Brain microvascular endothelial cell (primary cell): Measurements from ENCODE around the gene SPATA9.

ENCODE experiments used
- DNase-seq: peaks from one replicate; pipeline ENCODE4 v3.0.0-alpha.2; 2020
- H3K27ac ChIP-seq: fragments of 250-450 bp; sonication (Bioruptor Pico); 2 replicates; pipeline ENCODE4 v1.5.1; 2020; ENCODE audit warnings: mild to moderate bottlenecking, moderate library complexity
- H3K27me3 ChIP-seq: fragments of 250-450 bp; sonication (Bioruptor Pico); replicated peaks from 2 replicates; pipeline ENCODE4 v1.5.1; 2020; ENCODE audit warnings: mild to moderate bottlenecking
- H3K36me3 ChIP-seq: fragments of 250-450 bp; sonication (Bioruptor Pico); replicated peaks from 2 replicates; pipeline ENCODE4 v1.5.1; 2020; ENCODE audit warnings: mild to moderate bottlenecking
- H3K4me3 ChIP-seq: 2 replicates; pipeline ENCODE4 v1.5.1; 2011; ENCODE audit warnings: low read depth, mild to moderate bottlenecking, control low read depth, low read length, moderate library complexity
- CTCF ChIP-seq: IDR thresholded peaks from 2 replicates; pipeline ENCODE4 v1.5.1; 2011; ENCODE audit warnings: low read depth, mild to moderate bottlenecking, moderate library complexity, low read length, control low read depth, inconsistent platforms; ENCODE audit errors: missing control alignments
- in situ Hi-C: cut with HindIII; loops from 2 replicates; pipeline ENCODE4 v1.10.0; 2017; ENCODE audit warnings: low sequenced_read_pairs, low pct_ligation_motif_present

The SPATA9 gene

GRCh38 chr5:95729115-95730010, 46.6 kb upstream of the SPATA9 start:
- H3K36me3 ChIP-seq: no peaks in the 10 kb centered on the region
- H3K27ac ChIP-seq: no peak overlapping the region
- H3K27me3 ChIP-seq: no peaks in the 10 kb centered on the region
- H3K4me3 ChIP-seq: no peak overlapping the region
- in situ Hi-C loops: no loop called here
- no peak for TF ChIP-seq CTCF
- no peak for DNase-seq

GRCh38 chr5:95728494-95729114, 45.8 kb upstream of the SPATA9 start:
- in situ Hi-C loops: no loop called here
- no peak for DNase-seq
- Histone ChIP-seq H3K27ac (no peak overlapping the region), H3K36me3 (no peaks in the 10 kb centered on the region), H3K27me3 (no peaks in the 10 kb centered on the region), H3K4me3 (no peak overlapping the region)
- no peak for TF ChIP-seq CTCF

GRCh38 chr5:95727764-95728191, 45.0 kb upstream of the SPATA9 start:
- Histone ChIP-seq H3K27ac (no peak overlapping the region), H3K4me3 (no peak overlapping the region)
- no peak for DNase-seq

GRCh38 chr5:95726811-95727763, 44.3 kb upstream of the SPATA9 start:
- no peak for TF ChIP-seq CTCF
- no peak overlapping the region for H3K4me3 ChIP-seq
- H3K27ac ChIP-seq: no peak overlapping the region
- H3K27me3 ChIP-seq: no peaks in the 10 kb centered on the region
- DNase-seq: no peak
- H3K36me3 ChIP-seq: no peaks in the 10 kb centered on the region
- in situ Hi-C loops: no loop called here

More at GRCh38 chr5:95727764-95728191, 45.0 kb upstream of the SPATA9 start:
- in situ Hi-C loops: no loop called here
- Histone ChIP-seq H3K27me3 (no peaks in the 10 kb centered on the region), H3K36me3 (no peaks in the 10 kb centered on the region)
- TF ChIP-seq CTCF: no peak

GRCh38 chr5:95725937-95726810, 43.4 kb upstream of the SPATA9 start:
- Histone ChIP-seq H3K4me3 (no peak overlapping the region), H3K27me3 (no peaks in the 10 kb centered on the region), H3K36me3 (no peaks in the 10 kb centered on the region), H3K27ac (no peak overlapping the region)
- in situ Hi-C loops: no loop called here
- DNase-seq: no peak
- TF ChIP-seq CTCF: no peak
